SK-N-SH treated with all-trans-retinoic acid at 6 μM for 48 hours (cell line): ENCODE results near the gene VWC2L.

Experiments
- ATAC-seq: fragments of 200-7000 bp; cut with Tn5 transposase; 3 replicates; pipeline ENCODE4 v1.9.1; 2020; ENCODE audit warnings: mild to moderate bottlenecking, moderate library complexity
- ARNTL ChIP-seq: fragments of 450-650 bp; formaldehyde crosslinking; IDR thresholded peaks from 2 replicates; pipeline ENCODE4 v1.5.0; 2020; ENCODE audit warnings: low read depth, mild to moderate bottlenecking, moderate library complexity, borderline replicate concordance
- BACH2 ChIP-seq: fragments of 250-450 bp; sonication (Bioruptor Pico); IDR thresholded peaks from 2 replicates; pipeline ENCODE4 v1.9.0; 2021; ENCODE audit warnings: mild to moderate bottlenecking, borderline replicate concordance
- CREB5 ChIP-seq: fragments of 250-450 bp; sonication (Bioruptor Pico); IDR thresholded peaks from 2 replicates; pipeline ENCODE4 v1.5.1; 2020; ENCODE audit warnings: low read depth, mild to moderate bottlenecking, moderate library complexity
- CSDC2 ChIP-seq: fragments of 250-450 bp; sonication (Bioruptor Pico); IDR thresholded peaks from 2 replicates; pipeline ENCODE4 v1.5.0; 2020; ENCODE audit warnings: mild to moderate bottlenecking, moderate library complexity
- ESRRG ChIP-seq: fragments of 250-450 bp; sonication (Bioruptor Pico); IDR thresholded peaks from 2 replicates; pipeline ENCODE4 v1.6.1; 2021; ENCODE audit warnings: mild to moderate bottlenecking
- GLIS3 ChIP-seq: fragments of 250-450 bp; sonication (Bioruptor Pico); IDR thresholded peaks from 2 replicates; pipeline ENCODE4 v1.5.0; 2020; ENCODE audit warnings: mild to moderate bottlenecking, moderate library complexity
- ISL1 ChIP-seq: fragments of 250-450 bp; sonication (Bioruptor Pico); IDR thresholded peaks from 2 replicates; pipeline ENCODE4 v2.1.2; 2022; ENCODE audit warnings: mild to moderate bottlenecking, moderate library complexity
- OSR1 ChIP-seq: fragments of 250-450 bp; sonication (Bioruptor Pico); IDR thresholded peaks from 2 replicates; pipeline ENCODE4 v1.8.0; 2022; ENCODE audit warnings: moderate library complexity, mild to moderate bottlenecking, inconsistent platforms
- PATZ1 ChIP-seq: fragments of 250-450 bp; sonication (Bioruptor Pico); IDR thresholded peaks from 2 replicates; pipeline ENCODE4 v1.8.0; 2020; ENCODE audit warnings: mild to moderate bottlenecking, moderate library complexity, borderline replicate concordance
- POU6F1 ChIP-seq: fragments of 250-450 bp; sonication (Bioruptor Pico); IDR thresholded peaks from 2 replicates; pipeline ENCODE4 v1.8.0; 2021; ENCODE audit warnings: low read depth, mild to moderate bottlenecking, moderate library complexity, borderline replicate concordance
- PPARA ChIP-seq: fragments of 250-450 bp; sonication (Bioruptor Pico); IDR thresholded peaks from 2 replicates; pipeline ENCODE4 v1.5.0; 2020; ENCODE audit warnings: mild to moderate bottlenecking, borderline replicate concordance
- RARB ChIP-seq: fragments of 250-450 bp; sonication (Bioruptor Pico); IDR thresholded peaks from 2 replicates; pipeline ENCODE4 v1.8.0; 2021; ENCODE audit warnings: mild to moderate bottlenecking, moderate library complexity
- TCF4 ChIP-seq: fragments of 250-450 bp; sonication (Bioruptor Pico); IDR thresholded peaks from 2 replicates; pipeline ENCODE4 v1.8.0; 2021; ENCODE audit warnings: mild to moderate bottlenecking, moderate library complexity, borderline replicate concordance
- TOX ChIP-seq: fragments of 250-450 bp; sonication (Bioruptor Pico); IDR thresholded peaks from 2 replicates; pipeline ENCODE4 v1.8.0; 2021; ENCODE audit warnings: mild to moderate bottlenecking, moderate library complexity, borderline replicate concordance
- TSHZ2 ChIP-seq: fragments of 250-450 bp; sonication (Bioruptor Pico); IDR thresholded peaks from 2 replicates; pipeline ENCODE4 v1.5.0; 2020; ENCODE audit warnings: mild to moderate bottlenecking, moderate library complexity
- ZFP3 ChIP-seq: fragments of 250-450 bp; sonication (Bioruptor Pico); IDR thresholded peaks from 2 replicates; pipeline ENCODE4 v1.5.0; 2020; ENCODE audit warnings: mild to moderate bottlenecking, moderate library complexity
- ZNF565 ChIP-seq: fragments of 450-650 bp; formaldehyde crosslinking; conservative IDR thresholded peaks from 2 replicates; pipeline ENCODE4 v1.5.0; 2020; ENCODE audit warnings: low read depth, mild to moderate bottlenecking, moderate library complexity
- ZNF70 ChIP-seq: fragments of 450-650 bp; formaldehyde crosslinking; IDR thresholded peaks from 2 replicates; pipeline ENCODE4 v1.5.0; 2020; ENCODE audit warnings: mild to moderate bottlenecking, moderate library complexity
- ZNF8 ChIP-seq: fragments of 450-650 bp; formaldehyde crosslinking; IDR thresholded peaks from 2 replicates; pipeline ENCODE4 v1.5.0; 2020; ENCODE audit warnings: mild to moderate bottlenecking, moderate library complexity

Gene VWC2L

GRCh38 chr2:214587442-214587841 lies 176.6 kb downstream of the VWC2L start (continued):
- TF ChIP-seq PATZ1 (CRISPR knock-in tag), result no peak
- no peak for TF ChIP-seq BACH2 (CRISPR knock-in tag)

GRCh38 chr2:214591366-214591765 lies 180.5 kb downstream of the VWC2L start:
- ATAC-seq, result 0 out of 3 replicates have a peak, but pooled peaks have one; percentile 39
- no peak for TF ChIP-seq ZNF70 (CRISPR knock-in tag)
- no peak for TF ChIP-seq ESRRG (CRISPR knock-in tag)
- no peak for TF ChIP-seq ZNF8
- no peak for TF ChIP-seq ZNF565 (CRISPR knock-in tag)
- TF ChIP-seq BACH2 (CRISPR knock-in tag), result no peak

- ATAC-seq, result no peak
- TF ChIP-seq OSR1 (no peak), ARNTL (CRISPR knock-in tag) (no peak)
These were observed 181.2 kb downstream of the VWC2L start for GRCh38 chr2:214592011-214592410.

- ATAC-seq, result no peak
- TF ChIP-seq CSDC2 (CRISPR knock-in tag) (no peak), PPARA (CRISPR knock-in tag) (no peak), ESRRG (CRISPR knock-in tag) (no peak), ISL1 (CRISPR knock-in tag) (no peak), ZFP3 (no peak), CREB5 (no peak), ARNTL (CRISPR knock-in tag) (no peak), GLIS3 (CRISPR knock-in tag) (no peak), ZNF70 (CRISPR knock-in tag) (no peak), TCF4 (CRISPR knock-in tag) (no peak), ZNF8 (no peak), PATZ1 (CRISPR knock-in tag) (no peak)
These were observed 182.9 kb downstream of the VWC2L start for GRCh38 chr2:214593727-214594126.

- peak; percentile 49; the same call in 1 of the 2 replicates for TF ChIP-seq TCF4 (CRISPR knock-in tag)
- TF ChIP-seq RARB (CRISPR knock-in tag), result no peak
- TF ChIP-seq, all 23 proteins: peak for 1
- no peak for ATAC-seq
These were observed 191.2 kb downstream of the VWC2L start for GRCh38 chr2:214601852-214602633.

- no peak for TF ChIP-seq ARNTL (CRISPR knock-in tag)
- 0 out of 2 replicates have a peak, but pooled peaks have one; percentile 20 for TF ChIP-seq ISL1 (CRISPR knock-in tag)
- no peak for ATAC-seq
These were observed 194.0 kb downstream of the VWC2L start for GRCh38 chr2:214604861-214605260.

- no peak for ATAC-seq
- TF ChIP-seq PPARA (CRISPR knock-in tag) (no peak), ZNF70 (CRISPR knock-in tag) (no peak), TSHZ2 (CRISPR knock-in tag) (no peak), OSR1 (no peak), ZFP3 (no peak), ARNTL (CRISPR knock-in tag) (no peak), RARB (CRISPR knock-in tag) (no peak), TCF4 (CRISPR knock-in tag) (no peak), POU6F1 (CRISPR knock-in tag) (no peak), TOX (CRISPR knock-in tag) (no peak), ESRRG (CRISPR knock-in tag) (no peak)
These were observed 196.2 kb downstream of the VWC2L start for GRCh38 chr2:214607051-214607450.
